Left kidney (tissue), 2 donors: ENCODE data around the gene CCDC148. TPM values are rescaled to one million over a fixed set of nuclear protein-coding genes. Genes with fewer than 3 reads are reported as not detected.
A peak's percentile ranks its signal among the peaks of the same experiment; 100 is the strongest.

ENCODE experiments used
- DNase-seq: peaks from one replicate; pipeline ENCODE4 v3.0.0-alpha.2; 2013
- polyA plus RNA-seq: library from polyadenylated mRNA; unstranded; fragments of 120-200 nt; gene quantifications from one replicate; pipeline ENCODE4 v1.2.1, GENCODE V29; 2013; ENCODE audit not compliant: insufficient read length

The CCDC148 gene
- polyA plus RNA-seq, 1 donor: 11.4 TPM

DNA sequence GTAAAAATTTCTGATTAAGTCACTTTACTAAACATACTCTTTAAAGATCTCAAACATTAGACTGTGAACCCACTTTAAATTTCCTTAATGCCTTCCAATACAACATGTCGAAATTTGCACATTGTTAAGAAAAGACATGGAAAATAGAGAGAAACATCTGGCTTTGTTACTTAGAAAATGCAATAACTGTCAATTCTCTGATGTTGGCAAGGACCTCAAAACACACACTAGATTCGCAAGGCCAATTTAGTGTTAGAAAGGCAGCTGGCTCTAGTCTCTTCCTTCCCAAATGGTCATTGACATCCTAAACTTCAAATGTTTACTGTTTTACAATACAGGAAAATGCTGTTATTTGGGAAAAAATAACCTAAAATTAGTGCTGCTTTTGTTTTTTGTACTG lies 244.3 kb downstream of the CCDC148 start:
- no peak for DNase-seq

DNA sequence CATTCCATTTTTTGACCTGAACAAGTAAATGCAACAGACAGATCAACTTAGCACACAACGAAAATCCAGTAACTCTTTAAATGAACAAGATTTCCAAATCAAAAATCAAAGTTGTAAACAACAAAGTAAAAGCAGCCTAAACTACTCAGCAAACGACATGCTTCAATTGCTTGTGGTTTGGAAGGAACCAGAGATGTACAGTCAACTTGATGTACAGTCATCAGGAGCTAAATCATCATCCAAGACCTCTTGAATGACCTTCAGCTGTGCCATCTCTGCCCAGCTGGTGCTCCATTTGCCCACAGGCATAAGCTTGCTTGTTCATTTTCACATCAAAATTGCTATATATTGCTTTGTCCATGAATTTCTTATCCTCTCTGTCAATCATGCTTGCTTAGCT lies 245.1 kb downstream of the CCDC148 start:
- no peak for DNase-seq

DNA sequence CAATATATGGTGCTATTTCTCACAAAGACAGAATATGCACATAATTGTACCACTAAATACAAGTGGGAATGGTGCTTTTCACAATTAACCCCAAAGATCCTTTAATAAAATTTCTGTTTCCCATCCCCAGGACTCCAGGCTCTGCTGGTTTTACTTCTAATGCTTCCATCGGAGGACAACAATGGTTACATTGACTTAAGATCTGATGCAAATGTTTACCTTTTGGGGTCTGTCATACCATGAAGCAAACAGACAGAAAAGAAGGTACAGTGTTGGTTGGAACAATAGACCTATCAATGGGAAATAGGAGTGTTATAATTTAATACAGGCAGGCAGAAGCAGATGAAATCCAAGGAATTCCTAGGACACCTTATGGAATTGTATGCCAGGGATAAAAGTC lies 249.2 kb downstream of the CCDC148 start:
- DNase-seq: no peak

DNA sequence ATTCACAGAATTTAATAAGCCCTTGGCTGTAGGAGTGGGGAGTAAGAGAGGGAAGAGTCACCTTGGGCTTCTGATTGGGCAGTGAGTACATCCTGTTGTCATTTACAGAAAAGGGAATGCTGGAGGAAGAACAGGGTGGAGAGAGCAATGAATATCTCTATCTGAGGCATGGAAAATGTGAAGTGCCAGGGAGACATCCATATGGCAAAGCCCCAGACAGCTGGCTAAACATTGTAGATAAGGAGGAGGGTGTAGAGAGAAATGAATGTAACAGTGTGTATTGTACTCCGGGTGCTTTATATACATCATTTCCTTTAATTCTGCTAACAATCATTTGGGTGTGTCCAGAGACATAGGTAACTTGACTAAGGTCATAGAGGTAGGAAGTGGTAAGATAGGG lies 251.3 kb downstream of the CCDC148 start:
- no peak for DNase-seq

DNA sequence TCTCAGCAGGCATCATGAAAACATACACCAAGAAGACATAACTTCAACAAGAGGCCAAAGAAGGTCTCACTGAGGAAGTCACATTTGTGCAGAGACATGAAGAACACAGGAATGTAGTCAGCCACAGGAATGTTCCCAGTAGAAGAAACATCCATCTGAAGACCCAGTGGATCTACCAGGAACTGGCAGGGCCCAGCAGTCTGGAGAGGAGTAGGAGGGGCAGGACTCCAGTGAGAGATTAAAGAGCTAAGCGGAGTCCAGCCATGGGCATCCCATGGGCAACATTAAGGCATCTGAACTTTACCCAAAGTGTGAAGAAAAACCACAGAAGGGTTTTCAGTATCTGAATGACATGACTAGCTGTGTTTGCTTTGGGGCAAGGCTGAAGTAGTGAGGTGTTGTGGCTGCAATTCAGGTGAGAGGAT lies 251.8 kb downstream of the CCDC148 start:
- no peak for DNase-seq

DNA sequence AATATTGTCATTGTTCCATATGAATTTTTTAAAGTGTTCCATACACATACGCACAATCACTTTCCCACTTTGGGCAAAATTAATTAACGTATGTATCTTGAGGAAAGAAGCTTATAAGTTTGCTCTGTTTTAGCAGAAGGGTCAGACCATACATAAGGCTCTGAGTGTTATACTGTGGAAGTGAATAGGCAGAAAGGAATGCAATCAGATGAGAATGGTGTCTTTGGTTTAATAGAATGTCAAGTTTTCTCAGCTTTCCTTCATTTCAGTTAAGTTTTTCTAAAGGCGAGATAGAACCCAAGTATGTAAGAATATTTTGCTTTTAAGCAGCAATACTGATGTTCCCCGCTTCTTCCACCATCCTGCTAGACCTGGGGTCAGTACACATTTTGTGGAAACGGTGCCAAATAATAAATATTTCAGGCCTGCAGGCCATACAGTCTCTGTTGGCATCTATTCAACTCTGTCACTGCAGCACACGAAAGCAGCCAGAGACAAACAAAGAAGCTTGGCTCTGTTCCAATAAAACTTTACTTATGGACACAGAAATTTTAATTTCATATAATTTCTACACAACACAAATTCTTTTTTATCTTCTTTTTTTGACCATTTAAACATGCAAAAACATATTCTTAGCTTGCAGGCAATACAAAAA lies 254.3 kb downstream of the CCDC148 start:
- DNase-seq: no peak

DNA sequence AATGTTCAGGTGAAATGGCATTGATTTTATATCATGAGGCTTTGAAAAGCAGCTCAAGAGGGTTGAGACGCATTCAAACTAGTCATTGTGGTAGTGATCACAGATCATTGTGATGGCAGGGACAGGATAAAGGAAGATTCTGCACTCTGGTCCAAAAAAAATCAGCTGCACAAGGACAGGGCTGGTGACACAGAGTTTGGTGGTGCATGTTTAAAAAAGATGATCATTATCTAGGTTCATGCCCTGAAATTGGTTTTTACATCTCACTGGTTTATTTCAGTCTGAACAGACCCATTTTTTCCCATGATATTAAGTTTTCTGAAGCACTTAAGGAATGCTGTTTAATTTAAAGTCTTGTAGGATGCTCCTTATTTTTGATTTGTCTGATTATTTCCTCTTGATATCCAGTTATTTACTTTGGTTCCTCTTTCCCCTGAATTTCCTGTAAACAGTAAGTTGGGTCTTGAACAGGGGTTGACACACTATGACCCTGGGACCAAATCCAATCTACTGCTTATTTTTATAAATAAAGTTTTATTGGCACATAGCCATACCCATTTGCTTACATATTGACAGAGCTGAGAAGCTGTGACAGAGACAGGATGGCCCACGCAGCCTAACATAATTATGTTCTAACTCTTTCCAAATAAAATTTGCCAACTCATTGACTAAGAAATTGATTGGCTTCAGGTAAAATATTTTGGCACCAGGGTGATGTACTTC lies 256.5 kb downstream of the CCDC148 start:
- no peak for DNase-seq

DNA sequence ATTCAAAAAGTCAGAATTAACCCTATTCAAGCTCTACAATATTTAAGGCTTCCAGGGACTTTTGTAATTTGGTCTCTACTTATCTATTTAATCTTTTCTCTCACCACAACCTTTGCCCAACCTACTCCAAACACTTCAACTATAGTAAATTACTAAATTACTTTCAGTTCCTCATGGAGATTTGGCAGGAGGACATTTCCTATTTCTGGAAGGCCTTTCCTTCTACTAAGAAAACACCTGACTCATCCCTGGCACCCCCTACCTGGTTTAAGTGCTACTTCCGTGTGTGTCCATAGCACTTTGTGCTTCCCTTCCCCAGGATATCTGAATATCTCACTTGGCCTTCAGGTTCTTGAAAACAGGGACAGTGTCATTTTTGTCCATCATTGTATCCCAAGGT lies 258.6 kb downstream of the CCDC148 start:
- DNase-seq: no peak

DNA sequence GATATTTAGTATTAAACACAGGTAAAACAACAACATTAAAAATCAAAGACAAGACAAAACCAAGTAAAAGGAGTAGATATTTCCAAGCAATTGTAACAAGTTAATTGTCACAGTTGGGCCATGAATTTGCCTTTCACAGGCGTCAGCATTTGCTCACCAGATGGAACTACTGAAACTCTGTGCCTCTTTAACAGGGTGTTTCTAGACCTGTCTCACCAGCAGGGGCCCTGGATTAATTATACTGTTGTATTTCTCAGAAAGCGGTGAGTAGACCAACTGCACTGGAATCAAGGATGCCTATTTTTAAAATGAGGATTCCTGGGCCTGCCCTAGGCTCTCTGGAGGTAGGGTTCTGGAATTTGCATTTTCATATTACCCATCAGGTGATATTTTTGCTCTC lies 262.3 kb downstream of the CCDC148 start:
- no peak for DNase-seq

DNA sequence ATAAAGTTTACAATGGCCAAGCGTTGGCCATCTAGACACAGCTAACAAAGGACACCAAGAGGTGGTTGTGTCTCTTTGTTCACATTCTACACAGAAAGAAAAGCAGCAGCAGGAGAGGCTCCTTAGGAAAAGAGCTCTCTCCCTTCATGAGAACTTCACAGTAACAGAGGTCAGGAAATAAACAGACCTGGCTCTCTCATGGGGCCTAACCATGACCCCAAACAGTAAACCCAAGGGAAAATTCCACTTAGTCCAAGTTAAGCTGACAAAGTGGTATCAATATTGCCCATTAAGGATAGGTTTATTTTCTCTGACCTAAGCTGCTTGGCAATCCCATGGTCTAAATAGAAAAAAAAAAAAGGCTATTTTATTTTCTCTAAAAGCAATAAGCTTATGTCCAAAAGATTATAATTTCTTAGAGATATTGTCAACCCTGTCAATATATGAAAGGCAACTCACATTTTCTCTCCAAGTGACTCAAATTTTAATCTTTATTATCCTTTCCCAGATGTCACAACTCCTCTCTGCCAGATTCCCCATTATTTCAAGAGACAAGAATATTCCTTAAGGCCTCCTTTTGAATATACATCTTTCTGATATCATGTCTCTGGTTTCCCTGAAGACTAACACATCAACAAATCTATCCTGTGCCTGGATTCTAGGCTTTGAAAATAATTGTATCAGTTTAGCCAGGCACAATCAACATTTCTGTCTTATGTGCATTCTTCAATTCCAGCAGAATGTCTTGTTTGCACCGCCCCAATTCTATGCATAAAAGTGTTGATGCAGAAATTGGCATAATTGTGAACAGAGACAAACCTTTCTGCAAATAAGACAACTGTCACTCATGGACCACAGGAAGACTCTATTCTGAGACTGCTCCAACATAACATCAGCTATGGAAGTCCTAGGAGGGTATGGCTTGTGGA lies 263.8 kb downstream of the CCDC148 start:
- no peak for DNase-seq

DNA sequence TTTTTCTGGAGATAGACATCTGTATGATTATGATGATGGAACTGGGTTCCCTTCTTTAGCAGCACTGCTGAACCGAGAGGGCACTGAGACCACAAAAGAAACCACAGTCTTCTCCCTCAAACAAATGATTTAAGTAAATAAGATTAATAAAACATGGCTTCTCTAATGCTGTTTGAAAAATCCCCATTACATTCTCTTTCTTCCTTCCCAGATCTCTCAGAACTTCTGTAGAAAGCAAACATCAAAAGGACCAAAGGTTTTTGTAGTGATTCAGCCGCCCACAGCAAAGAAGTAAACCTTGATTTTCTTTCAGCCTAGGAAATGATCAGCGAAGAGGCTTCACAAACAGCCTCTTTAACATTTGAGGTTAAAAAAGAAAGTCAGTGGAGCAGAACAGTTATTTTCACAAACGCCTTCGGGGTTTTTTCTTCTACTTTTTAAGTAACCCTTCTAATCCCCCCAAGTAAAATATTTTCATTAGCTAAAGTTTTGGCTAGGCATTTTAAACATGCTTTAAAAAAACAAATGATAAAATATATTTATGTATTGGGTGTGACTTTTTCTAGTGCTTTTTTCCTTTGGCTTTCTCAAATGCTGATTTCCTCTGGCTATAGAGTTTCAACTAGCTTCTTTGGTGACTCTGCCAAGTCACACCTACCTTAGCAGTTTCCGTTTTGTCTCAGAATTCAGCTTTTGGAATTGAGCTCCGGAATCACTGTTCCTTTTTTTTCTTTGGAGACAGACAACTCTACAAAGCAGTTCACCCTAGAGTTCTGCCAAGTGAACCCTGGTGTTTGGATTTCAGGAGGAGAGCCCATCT lies 265.3 kb downstream of the CCDC148 start:
- peak; percentile 36 for DNase-seq

DNA sequence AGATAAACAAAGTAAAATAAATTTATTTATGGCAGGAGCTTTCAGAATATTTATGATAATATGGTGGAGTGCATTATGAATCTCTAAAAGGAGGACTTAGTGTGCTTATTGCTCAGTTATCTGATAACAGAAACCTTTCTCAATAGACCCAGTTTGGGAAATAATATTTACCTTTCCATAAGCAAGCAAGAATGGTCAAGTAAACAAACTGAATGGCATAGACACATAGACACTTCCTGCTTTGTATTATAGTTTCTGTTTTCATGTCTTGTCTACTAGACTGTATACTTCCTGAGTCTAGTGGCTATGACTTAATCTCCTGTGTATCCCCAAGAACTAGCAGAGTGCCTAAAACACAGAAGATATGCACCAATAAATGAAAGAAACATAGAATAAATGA lies 267.0 kb downstream of the CCDC148 start:
- DNase-seq: no peak

DNA sequence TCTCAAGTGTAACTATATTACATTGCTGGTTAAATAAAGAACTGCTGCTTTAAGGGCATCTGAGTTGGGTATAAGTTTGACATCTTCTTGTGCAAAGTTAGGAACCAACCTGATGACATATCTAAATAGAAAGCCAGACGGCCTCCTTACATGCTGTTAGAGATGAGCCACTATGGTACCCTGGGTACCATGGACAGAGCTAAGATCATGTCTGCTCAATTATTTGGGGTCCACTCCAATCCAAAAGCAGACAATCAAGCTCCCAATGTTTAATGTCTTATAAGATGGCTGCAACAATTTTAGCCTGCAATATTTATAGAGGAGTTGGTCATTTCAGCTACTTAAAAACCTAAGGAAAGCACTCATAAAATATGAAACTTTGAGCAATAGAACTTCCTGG lies 268.6 kb downstream of the CCDC148 start:
- no peak for DNase-seq

DNA sequence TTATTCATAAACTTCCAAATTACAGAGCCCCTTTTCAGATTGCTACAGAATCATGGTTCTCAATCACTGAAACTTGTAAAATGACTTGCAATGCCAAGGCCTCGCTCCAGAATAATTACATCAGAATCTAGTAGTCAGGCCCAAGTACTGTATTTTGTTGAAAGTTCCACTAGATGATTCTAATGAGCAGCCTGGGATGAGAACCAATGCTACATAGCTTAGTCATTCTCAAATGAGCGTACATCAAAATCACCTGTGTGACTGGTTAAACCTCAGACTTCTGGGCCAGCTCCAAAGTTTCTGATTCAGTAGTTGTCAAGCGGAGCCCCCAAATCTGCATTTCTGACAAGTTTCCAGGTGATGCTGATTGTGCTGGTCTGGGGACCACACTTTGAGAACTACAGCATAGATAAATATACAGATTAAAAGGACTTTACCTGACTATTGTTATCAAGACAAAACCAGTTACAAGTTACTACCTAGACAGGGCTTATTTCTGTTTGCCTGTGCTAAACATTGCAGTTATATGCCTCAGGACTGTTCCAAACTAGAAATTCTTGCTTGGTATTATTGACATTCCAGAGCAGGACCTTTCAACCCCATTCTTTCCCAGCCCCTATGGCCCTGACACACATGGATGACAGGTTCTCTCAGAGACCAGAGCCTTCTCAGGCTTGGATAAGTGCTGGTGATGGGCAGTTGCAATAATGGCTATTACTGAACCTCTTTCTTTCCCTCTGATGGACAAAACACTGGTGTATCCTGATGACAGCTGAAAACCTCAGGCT lies 271.8 kb downstream of the CCDC148 start:
- DNase-seq: no peak

DNA sequence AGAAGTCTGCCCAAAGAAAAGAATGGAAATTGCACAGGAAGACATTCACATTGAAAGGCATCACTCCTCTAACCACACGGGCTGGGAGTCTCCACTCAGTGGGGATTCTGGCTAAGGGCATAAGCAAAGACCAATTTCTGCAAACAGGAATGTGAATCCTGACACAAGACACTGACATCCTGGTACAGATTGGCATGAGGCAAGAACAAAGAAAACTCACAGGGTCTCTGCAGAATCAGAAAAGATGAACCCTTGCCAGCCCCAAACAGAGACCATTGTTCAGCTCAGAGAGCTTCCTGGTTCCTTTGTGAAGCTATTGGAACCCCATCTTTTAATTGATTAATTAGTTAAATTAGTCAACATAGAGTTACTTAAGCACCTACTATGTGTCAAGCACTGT lies 272.6 kb downstream of the CCDC148 start:
- no peak for DNase-seq

DNA sequence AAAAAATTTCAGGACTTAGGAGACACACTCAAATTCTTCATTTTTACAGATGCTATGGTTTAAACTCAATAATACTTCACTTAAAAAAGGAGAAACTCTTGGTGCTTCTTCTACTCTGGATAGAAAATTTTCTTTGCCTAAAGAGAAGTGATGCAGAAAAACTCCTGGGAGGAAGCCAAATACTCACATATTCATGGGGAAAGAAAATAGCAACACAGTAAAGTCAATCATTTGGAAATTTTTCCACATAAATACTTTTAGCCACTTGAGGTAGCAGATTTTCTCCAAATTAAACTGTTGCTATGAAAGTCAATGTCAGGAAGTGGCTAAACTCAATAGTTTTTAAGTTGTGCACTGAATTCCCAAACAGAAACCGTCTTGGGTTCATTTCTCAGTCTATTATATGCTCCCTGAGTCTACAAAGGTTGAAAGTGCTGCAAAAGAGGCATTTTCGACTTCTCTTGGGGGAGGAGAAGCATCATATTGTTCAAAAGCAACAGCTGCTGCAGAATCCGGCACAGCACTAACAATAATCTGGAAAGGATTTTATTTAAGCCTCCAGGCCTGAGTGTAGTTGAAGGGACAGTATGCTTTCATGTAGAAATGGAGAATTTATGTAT lies 273.8 kb downstream of the CCDC148 start:
- no peak for DNase-seq

DNA sequence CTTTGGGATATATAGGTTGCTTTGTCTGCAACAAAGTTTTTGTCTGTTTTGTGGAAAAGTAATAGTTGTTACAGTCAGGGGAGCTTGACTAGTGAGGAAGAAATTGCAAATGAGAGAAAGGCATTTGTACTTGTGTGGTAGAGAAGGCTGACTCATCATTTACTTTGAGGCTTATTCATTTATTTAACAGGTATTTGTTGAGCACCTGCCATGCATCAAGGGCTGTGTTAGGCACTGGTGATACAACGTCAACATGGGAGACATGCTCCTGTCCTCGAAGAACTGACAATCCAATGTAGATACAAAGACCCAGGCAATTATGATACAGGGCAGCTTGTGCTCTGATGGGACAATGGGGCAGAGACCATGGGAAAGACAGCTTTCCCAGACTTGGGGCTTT lies 275.4 kb downstream of the CCDC148 start:
- no peak for DNase-seq

DNA sequence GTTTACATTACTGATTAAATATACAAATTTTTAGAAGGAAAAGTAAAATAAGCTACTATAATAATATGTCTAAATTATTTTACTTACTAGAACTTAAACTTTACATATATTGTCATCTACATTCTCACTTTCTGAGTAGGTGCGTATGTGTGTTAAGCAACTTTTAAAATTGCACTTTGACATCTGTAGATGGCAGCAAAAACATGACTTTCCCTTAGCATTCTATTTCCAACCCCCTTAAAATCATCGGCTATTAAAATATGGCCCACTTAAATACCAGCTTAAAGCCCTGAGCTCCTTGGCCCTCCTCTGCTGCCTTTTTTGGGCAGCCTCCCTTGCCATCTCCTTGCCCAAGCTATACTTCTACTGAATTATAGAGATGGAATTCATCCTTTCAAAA lies 276.9 kb downstream of the CCDC148 start:
- DNase-seq: no peak

DNA sequence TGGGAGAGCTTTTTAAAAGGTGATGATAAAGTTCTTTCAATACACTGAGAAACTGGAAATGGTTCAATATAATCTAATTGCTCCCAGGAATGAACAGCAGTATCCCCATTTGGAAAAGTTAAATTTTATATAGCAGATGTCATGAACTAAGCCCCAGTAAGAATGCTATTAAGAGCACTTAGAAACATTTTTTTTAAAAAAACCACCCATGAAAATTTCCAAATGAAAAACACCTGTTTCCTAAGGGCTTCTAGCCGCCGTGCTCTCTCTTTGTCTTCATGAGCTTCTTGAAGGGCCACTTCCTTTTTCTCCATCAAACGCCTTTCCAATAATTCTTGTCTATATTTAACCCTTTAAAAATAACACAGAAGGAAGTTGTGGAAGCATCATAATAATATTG lies 277.9 kb downstream of the CCDC148 start:
- no peak for DNase-seq

DNA sequence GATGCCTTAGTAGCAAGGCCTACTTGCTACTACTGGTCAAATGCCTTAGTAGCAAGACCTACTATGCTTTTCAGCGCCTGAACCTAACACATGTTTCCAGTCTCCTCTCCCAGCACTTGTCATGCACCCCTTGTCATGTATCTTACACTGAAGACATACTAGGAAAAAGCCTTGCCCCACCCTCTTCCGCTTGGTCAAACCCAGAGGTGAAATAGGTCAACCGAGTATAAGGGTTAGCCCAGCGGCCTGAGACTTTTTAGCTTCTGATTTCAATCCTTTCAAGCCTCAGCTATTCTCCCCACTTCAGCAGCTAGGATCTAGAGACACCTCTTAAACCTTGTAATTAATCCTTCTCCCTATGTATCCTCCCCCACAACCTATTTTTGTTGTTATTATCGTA lies 281.6 kb downstream of the CCDC148 start:
- DNase-seq: no peak

DNA sequence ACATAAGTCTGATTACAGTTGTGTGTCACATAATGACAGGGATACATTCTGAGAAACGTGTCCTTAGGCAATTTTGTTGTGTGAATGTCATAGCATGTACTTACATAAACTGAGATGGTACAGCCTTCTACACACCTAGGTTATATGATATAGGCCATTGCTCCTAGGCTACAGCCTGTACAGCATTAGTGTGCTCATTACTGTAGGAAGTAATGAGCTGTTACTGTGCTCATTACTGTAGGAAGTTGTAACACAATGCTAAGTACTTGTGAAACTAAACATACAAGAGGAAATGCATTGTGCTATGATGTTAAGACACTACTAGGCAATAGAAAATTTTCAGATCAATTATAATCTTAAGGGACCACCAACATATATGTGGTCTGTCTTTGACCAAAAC lies 282.1 kb downstream of the CCDC148 start:
- no peak for DNase-seq
